ENCODE measurements around the gene GPR171. TPM values are rescaled to one million over a fixed set of nuclear protein-coding genes. Genes with fewer than 3 reads are reported as not detected.

GPR171 gene
- total and polyA plus RNA-seq, 2 of the 13 experiments (the other 11 are each of a cell fraction or from before 2014, with no cell fraction given) = not detected

GRCh38 chr3:151227266-151227806 is 24.3 kb upstream of the GPR171 start (continued):
- TF ChIP-seq CHD4 (IDR thresholded peaks at IDR 0.05; ENCODE audit: borderline replicate concordance, low read length) = no peak
- TF ChIP-seq ZNF577 (CRISPR knock-in tag; IDR thresholded peaks at IDR 0.05; ENCODE audit: borderline replicate concordance, low read depth) = no peak
- TF ChIP-seq NR1H2 (CRISPR knock-in tag; IDR thresholded peaks at IDR 0.05; ENCODE audit: borderline replicate concordance, low read depth) = no peak
- no peak for TF ChIP-seq ZSCAN29 (CRISPR knock-in tag; conservative IDR thresholded peaks at IDR 0.05)
- TF ChIP-seq ZNF549 (CRISPR knock-in tag; IDR thresholded peaks at IDR 0.05) = no peak
- TF ChIP-seq, protein P1, sequence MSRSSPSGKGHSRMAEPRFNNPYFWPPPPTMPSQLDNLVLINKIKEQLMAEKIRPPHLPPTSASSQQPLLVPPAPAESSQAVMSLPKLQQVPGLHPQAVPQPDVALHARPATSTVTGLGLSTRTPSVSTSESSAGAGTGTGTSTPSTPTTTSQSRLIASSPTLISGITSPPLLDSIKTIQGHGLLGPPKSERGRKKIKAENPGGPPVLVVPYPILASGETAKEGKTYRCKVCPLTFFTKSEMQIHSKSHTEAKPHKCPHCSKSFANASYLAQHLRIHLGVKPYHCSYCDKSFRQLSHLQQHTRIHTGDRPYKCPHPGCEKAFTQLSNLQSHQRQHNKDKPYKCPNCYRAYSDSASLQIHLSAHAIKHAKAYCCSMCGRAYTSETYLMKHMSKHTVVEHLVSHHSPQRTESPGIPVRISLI (CRISPR knock-in tag; IDR thresholded peaks at IDR 0.05; ENCODE audit: borderline replicate concordance) = no peak
- no peak for TF ChIP-seq SOX5 (CRISPR knock-in tag; IDR thresholded peaks at IDR 0.05; ENCODE audit: borderline replicate concordance)
- TF ChIP-seq, protein P2, sequence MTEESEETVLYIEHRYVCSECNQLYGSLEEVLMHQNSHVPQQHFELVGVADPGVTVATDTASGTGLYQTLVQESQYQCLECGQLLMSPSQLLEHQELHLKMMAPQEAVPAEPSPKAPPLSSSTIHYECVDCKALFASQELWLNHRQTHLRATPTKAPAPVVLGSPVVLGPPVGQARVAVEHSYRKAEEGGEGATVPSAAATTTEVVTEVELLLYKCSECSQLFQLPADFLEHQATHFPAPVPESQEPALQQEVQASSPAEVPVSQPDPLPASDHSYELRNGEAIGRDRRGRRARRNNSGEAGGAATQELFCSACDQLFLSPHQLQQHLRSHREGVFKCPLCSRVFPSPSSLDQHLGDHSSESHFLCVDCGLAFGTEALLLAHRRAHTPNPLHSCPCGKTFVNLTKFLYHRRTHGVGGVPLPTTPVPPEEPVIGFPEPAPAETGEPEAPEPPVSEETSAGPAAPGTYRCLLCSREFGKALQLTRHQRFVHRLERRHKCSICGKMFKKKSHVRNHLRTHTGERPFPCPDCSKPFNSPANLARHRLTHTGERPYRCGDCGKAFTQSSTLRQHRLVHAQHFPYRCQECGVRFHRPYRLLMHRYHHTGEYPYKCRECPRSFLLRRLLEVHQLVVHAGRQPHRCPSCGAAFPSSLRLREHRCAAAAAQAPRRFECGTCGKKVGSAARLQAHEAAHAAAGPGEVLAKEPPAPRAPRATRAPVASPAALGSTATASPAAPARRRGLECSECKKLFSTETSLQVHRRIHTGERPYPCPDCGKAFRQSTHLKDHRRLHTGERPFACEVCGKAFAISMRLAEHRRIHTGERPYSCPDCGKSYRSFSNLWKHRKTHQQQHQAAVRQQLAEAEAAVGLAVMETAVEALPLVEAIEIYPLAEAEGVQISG (CRISPR knock-in tag; IDR thresholded peaks at IDR 0.05) = no peak
- TF ChIP-seq NR2C2 (CRISPR knock-in tag; IDR thresholded peaks at IDR 0.05; ENCODE audit: borderline replicate concordance) = no peak
- TF ChIP-seq RNF2 (conservative IDR thresholded peaks at IDR 0.05; ENCODE audit: low read depth) = no peak

Data from HepG2 (cell line).